Measurements from ENCODE around the gene URB1.

Gene URB1

DNA sequence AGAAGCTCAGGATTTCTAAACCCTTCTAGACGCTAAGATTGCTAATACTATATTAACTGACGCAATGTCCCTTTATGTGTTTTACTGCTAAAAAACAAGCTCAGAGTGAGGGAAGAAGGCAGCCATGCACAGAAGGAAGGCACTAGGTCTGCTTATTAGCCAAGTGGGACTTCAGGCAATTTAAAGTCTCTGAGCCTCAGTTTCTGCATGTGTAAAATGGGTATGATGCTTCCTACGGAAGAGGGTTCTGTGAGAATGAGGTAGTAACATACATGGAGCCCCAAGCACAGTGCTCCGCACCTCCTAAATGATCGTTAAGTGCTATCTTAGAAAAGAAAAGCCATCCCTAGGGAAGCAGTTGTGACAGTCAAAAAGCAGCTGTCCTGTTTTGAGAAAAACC is 130.9 kb downstream of the URB1 start:
- H3K4me3 ChIP-seq (ENCODE audit: low read depth, low read length): no peak overlapping the region
- TF ChIP-seq, protein P1, sequence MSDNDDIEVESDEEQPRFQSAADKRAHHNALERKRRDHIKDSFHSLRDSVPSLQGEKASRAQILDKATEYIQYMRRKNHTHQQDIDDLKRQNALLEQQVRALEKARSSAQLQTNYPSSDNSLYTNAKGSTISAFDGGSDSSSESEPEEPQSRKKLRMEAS (IDR thresholded peaks at IDR 0.05; ENCODE audit: low read depth, low read length): no peak
- TF ChIP-seq POLR2A (IDR thresholded peaks at IDR 0.05; ENCODE audit: extremely low read depth, insufficient read length) (no peak), MYC (IDR thresholded peaks at IDR 0.05; ENCODE audit: low read depth, low read length) (no peak)
- TF ChIP-seq, protein P2, sequence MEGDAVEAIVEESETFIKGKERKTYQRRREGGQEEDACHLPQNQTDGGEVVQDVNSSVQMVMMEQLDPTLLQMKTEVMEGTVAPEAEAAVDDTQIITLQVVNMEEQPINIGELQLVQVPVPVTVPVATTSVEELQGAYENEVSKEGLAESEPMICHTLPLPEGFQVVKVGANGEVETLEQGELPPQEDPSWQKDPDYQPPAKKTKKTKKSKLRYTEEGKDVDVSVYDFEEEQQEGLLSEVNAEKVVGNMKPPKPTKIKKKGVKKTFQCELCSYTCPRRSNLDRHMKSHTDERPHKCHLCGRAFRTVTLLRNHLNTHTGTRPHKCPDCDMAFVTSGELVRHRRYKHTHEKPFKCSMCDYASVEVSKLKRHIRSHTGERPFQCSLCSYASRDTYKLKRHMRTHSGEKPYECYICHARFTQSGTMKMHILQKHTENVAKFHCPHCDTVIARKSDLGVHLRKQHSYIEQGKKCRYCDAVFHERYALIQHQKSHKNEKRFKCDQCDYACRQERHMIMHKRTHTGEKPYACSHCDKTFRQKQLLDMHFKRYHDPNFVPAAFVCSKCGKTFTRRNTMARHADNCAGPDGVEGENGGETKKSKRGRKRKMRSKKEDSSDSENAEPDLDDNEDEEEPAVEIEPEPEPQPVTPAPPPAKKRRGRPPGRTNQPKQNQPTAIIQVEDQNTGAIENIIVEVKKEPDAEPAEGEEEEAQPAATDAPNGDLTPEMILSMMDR (IDR thresholded peaks at IDR 0.05; ENCODE audit: low read depth, low read length): no peak
- DNase-seq (ENCODE audit: low read depth): peak; percentile 22

All from NB4 (cell line).